Endothelial cell of umbilical vein (primary cell): ENCODE data around the gene HOXA1. TPM values are rescaled to one million over a fixed set of nuclear protein-coding genes. Genes with fewer than 3 reads are reported as not detected.

Experiments used
- BruUV-seq: library from RNA; stranded (reverse); fragments of 400-500 nt; replicated peaks from 2 replicates; lab custom pipeline; 2021; lab: Mats Ljungman, UMichigan
- CTCF ChIA-PET: fragments of 300-600, 350-600 bp; sonication (Branson Sonifier 250); formaldehyde crosslinking; loops from one replicate; lab custom pipeline; 2021; ENCODE audit warnings: antibody characterized with exemption, inconsistent platforms; lab: Charles Lee
- POLR2A ChIA-PET: fragments of 300-600, 350-600 bp; sonication (Branson Sonifier 250); formaldehyde crosslinking; loops from one replicate; lab custom pipeline; 2021; ENCODE audit warnings: antibody characterized with exemption, inconsistent platforms; lab: Charles Lee
- DNase-seq: peaks from one replicate; pipeline ENCODE4 v3.0.0-alpha.2; 2011; ENCODE audit warnings: low read depth, low spot score
- FAIRE-seq: peaks from 2 replicates; lab custom pipeline; 2011; peaks lifted over from hg19 to GRCh38; lab: Jason Lieb, UNC
- H2AFZ ChIP-seq: 2 replicates; pipeline ENCODE4 v1.6.0; 2012; ENCODE audit warnings: low read depth, low read length, control low read depth, inconsistent platforms
- H3K27ac ChIP-seq: 2 replicates; pipeline ENCODE4 v1.5.1; 2011; ENCODE audit warnings: low read depth, mild to moderate bottlenecking, control low read depth, low read length, moderate library complexity; ENCODE audit not compliant: insufficient read depth
- H3K27me3 ChIP-seq, 2 experiments: 2 replicates each; pipeline versions ENCODE4 v1.6.0 to v1.6.1; 2011; ENCODE audit warnings: low read length in 2 of 2, mixed read lengths in 1 of 2; ENCODE audit not compliant: control insufficient read depth in 2 of 2, insufficient read depth in 2 of 2
- H3K36me3 ChIP-seq, 2 experiments: 2 replicates in 1 of 2; 3 replicates in 1 of 2; pipeline ENCODE4 v1.5.1; 2011; ENCODE audit warnings: low read length in 2 of 2, mild to moderate bottlenecking in 1 of 2, moderate library complexity in 1 of 2; ENCODE audit not compliant: control insufficient read depth in 2 of 2, insufficient read depth in 2 of 2; ENCODE audit errors: extremely low read depth in 1 of 2
- H3K4me1 ChIP-seq: 3 replicates; pipeline ENCODE4 v1.5.1; 2011; ENCODE audit warnings: mild to moderate bottlenecking, low read length; ENCODE audit not compliant: control insufficient read depth, insufficient read depth; ENCODE audit errors: extremely low read depth
- H3K4me2 ChIP-seq: 2 replicates; pipeline ENCODE4 v1.6.1; 2011; ENCODE audit warnings: low read length, control low read depth, mixed read lengths; ENCODE audit not compliant: insufficient read depth
- H3K4me3 ChIP-seq, 3 experiments: fragments of 200-600 bp in 1 of 3; sonication (generic), shearing (Covaris generic) in 1 of 3; replicated peaks in 1 of 3; 2 replicates each; pipeline ENCODE4 v1.5.1; 2011 to 2016; ENCODE audit warnings: control low read depth in 3 of 3, low read length in 3 of 3, mild to moderate bottlenecking in 2 of 3, inconsistent platforms in 1 of 3, low read depth in 1 of 3, moderate library complexity in 1 of 3; ENCODE audit not compliant: insufficient read depth in 1 of 3
- H3K79me2 ChIP-seq: 2 replicates; pipeline ENCODE4 v1.6.0; 2012; ENCODE audit warnings: low read length, inconsistent platforms; ENCODE audit not compliant: control insufficient read depth, insufficient read depth
- H3K9ac ChIP-seq: replicated peaks from 2 replicates; pipeline ENCODE3; 2011; ENCODE audit warnings: low read length, control low read depth; ENCODE audit not compliant: insufficient read depth; ENCODE audit errors: extremely low read depth
- H3K9me1 ChIP-seq: replicated peaks from 3 replicates; pipeline ENCODE4 v1.6.0; 2011; ENCODE audit warnings: mild to moderate bottlenecking, low read length; ENCODE audit not compliant: control insufficient read depth, insufficient read depth; ENCODE audit errors: extremely low read depth
- H3K9me3 ChIP-seq: replicated peaks from 2 replicates; pipeline ENCODE4 v1.5.1; 2012; ENCODE audit warnings: low read length, inconsistent platforms; ENCODE audit not compliant: control insufficient read depth, insufficient read depth
- H4K20me1 ChIP-seq: replicated peaks from 2 replicates; pipeline ENCODE3; 2011; ENCODE audit warnings: mild to moderate bottlenecking, low read length; ENCODE audit not compliant: control insufficient read depth, insufficient read depth; ENCODE audit errors: extremely low read depth
- GATA2 ChIP-seq: IDR thresholded peaks from 2 replicates; pipeline ENCODE4 v1.7.0; 2011; ENCODE audit warnings: low read depth, mild to moderate bottlenecking, moderate library complexity, mixed read lengths, low read length; ENCODE audit not compliant: insufficient read length, insufficient read depth
- JUN ChIP-seq: IDR thresholded peaks from 2 replicates; pipeline ENCODE4 v1.6.1; 2011; ENCODE audit warnings: borderline replicate concordance, low read depth; ENCODE audit not compliant: insufficient read length, insufficient read depth
- POLR2A ChIP-seq: IDR thresholded peaks from 2 replicates; pipeline ENCODE4 v1.6.1; 2012; ENCODE audit warnings: low read depth, mild to moderate bottlenecking, control low read depth, low read length
- POLR2AphosphoS5 ChIP-seq: IDR thresholded peaks from 2 replicates; pipeline ENCODE4 v1.6.1; 2012; ENCODE audit warnings: low read depth, mild to moderate bottlenecking, control low read depth, low read length, moderate library complexity; ENCODE audit not compliant: insufficient read depth
- dilution Hi-C: fragments of 300-500 bp; cut with MboI; formaldehyde crosslinking; loops from one replicate; pipeline ENCODE4 v1.15.0; 2019; ENCODE audit warnings: low sequenced_read_pairs; ENCODE audit not compliant: extremely low pct_ligation_motif_present
- intact Hi-C: fragments of 100-400 bp; cut with micrococcal nuclease; formaldehyde crosslinking; loops from one replicate; pipeline ENCODE4 v1.10.0; 2022
- polyA plus RNA-seq, 4 experiments: library from polyadenylated mRNA; depleted of rRNA in 3 of 4; stranded (reverse) in 3 of 4; unstranded in 1 of 4; fragments of >200 nt; gene quantifications; 2 replicates each; pipeline versions ENCODE4 v1.2.1 to v1.2.3, GENCODE V29; 2011 to 2012; ENCODE audit warnings: missing spikeins in 1 of 4
- total RNA-seq: library from RNA; stranded (reverse); gene quantifications from 2 replicates; pipeline ENCODE4 v1.2.3, GENCODE V29; 2021
- TF ChIP-seq, protein P1 (sequence below), 2 donors: IDR thresholded peaks; 1 replicate in 1 of 2; 2 replicates in 1 of 2; pipeline ENCODE4 v1.5.1; 2011; ENCODE audit warnings: low read length in 2 of 2, mild to moderate bottlenecking in 2 of 2, moderate library complexity in 2 of 2, control low read depth in 1 of 2, inconsistent platforms in 1 of 2, low read depth in 1 of 2; ENCODE audit not compliant: insufficient read depth in 1 of 2; ENCODE audit errors: extremely low read depth in 1 of 2

Gene HOXA1
- total and polyA plus RNA-seq, 2 donors (not counting 3 experiments of a cell fraction or from before 2014, with no cell fraction given), result 1.2 to 2.4 TPM

DNA sequence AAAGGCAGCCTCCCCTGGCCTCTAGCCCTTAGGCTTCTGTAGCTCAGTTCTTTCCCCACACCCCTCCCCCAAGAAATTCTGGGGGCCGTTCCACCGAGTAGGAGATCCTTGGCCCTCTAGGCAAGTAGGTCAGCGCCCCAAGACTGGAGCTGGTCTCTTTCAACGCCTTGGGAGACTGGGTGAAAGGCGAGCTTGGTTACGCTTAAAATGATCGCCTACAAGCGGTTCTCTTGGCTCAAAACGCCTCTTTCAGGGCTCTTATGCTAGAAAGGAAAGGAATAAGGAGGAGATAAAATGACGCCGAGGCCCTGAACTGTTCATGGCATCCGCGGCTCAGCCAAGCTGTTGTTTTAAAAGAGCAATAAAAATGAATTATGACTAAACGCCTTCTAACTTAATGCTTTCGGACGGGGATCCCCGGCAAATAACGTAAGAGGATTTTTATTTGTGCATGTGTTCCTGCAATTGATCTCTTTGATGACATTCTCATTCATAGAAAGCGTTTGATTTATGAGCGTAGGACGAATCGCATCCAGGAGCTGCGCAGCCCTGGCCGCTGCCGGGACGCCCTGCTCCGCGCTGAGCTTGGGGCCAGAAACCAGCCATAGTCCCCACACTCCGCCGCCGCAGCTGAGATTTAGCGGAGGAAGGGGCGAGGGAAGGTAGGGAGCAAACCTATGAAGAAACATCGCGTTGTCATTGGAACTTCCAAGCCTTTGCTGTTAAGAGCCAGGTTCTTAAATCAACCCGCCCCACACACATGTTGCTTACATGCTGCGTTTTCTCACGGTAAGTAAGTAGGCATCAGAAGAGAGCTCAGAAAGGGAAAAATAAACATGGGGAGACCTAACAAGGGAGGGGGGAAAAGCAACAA is 3.0 kb upstream of the HOXA1 start:
- DNase-seq (peak; percentile 90), FAIRE-seq (peak; percentile 59)
- intact Hi-C loops (no loop called here), dilution Hi-C loops (no loop called here)
- CTCF ChIA-PET, result interaction anchor here (0.5 to 9.6 kb wide), 18 partner anchors 8 to 1206 kb away, joined by 3 to 124 read pairs (median 4); partner anchors contain the start of genes HOXA5 and HOXA9
- peak overlapping the region; percentile 74 for H3K4me2 ChIP-seq
- peaks cover 0 to 3% of the 10 kb centered on the region in 2 experiments for H3K36me3 ChIP-seq
- no peaks in the 10 kb centered on the region for H4K20me1 ChIP-seq
- BruUV-seq, result no TSS peak
- H3K4me3 ChIP-seq, result peak overlapping the region; percentile 80 to 92 (median 86)
- peaks cover 84% of the 10 kb centered on the region for H3K79me2 ChIP-seq
- H3K27me3 ChIP-seq, result no peaks in the 10 kb centered on the region
- TF ChIP-seq JUN (no peak), POLR2A (peak; percentile 12)
- H3K9me1 ChIP-seq, result no peaks in the 10 kb centered on the region
- H3K4me1 ChIP-seq, result peaks cover 60% of the 10 kb centered on the region
- no peak overlapping the region for H2AFZ ChIP-seq
- peak overlapping the region; percentile 93 for H3K27ac ChIP-seq
- peak overlapping the region; percentile 90 for H3K9ac ChIP-seq
- no peaks in the 10 kb centered on the region for H3K9me3 ChIP-seq
- POLR2A ChIA-PET, result interaction anchor here (0.9 to 1.9 kb wide), 7 partner anchors 18 to 245 kb away, joined by 3 to 4 read pairs (median 3); partner anchors contain the start of genes HOXA5 and SKAP2

DNA sequence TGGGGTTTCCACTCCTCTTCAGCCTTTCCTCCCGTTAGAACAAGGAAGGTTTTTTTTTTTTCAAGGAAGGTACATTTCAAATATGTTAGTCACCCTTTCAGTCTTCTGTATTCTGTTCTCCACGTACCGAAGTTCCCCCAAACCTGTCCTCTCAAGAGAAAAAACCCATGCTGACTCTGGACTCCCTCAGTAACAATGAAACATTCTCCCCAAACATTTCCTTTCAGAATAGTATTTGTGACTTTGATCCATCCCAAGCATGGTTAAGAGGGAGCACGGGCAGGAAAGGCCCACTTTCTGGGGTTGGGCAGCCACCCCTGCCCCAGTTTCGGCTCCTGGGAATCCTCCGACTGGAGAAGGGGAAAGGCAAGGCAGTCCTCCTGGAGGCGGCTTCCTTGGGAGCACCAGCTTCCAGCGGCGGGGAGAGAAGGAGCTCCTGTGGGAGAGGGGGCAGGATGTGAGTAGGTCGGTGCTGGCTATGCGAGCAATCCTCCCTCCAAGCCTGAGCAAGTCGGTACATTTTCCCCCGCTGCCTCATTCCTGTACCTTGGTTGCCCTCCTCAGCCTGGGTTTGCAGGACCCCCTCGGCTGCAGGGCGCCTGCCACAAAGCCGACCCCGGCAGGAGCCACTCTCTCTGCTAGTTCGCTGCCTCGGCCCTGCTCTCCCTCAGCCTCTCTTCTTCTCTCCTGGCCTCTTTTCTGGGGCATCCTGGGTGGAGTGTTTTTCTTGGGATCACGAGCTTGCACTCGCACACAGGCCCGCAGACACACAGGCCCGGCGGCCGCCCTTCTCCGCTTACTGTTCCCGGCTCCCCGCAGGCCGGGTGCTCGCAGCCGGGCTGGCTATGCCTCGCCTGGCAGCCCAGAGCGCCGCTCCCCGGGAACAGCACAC is 2.1 kb upstream of the HOXA1 start:
- no peaks in the 10 kb centered on the region for H3K9me3 ChIP-seq
- FAIRE-seq, result peak; percentile 58
- no TSS peak for BruUV-seq
- intact Hi-C loops, result loop anchor here (2.0 kb wide), 1 partner anchor 51 kb away; no protein-coding TSS in a partner anchor
- peak overlapping the region; percentile 80 to 92 (median 86) for H3K4me3 ChIP-seq
- H3K79me2 ChIP-seq, result peaks cover 77% of the 10 kb centered on the region
- peak overlapping the region; percentile 74 for H3K4me2 ChIP-seq
- H3K9me1 ChIP-seq, result no peaks in the 10 kb centered on the region
- POLR2A ChIA-PET, result interaction anchor here (1.1 to 1.9 kb wide), 5 partner anchors 18 to 244 kb away, joined by 3 to 4 read pairs (median 3); partner anchors contain the start of gene HOXA5
- dilution Hi-C loops, result no loop called here
- CTCF ChIA-PET, result interaction anchor here (0.7 to 9.6 kb wide), 15 partner anchors 9 to 1205 kb away, joined by 3 to 124 read pairs (median 4); partner anchors contain the start of gene HOXA5
- H3K4me1 ChIP-seq, result peaks cover 52% of the 10 kb centered on the region
- H3K9ac ChIP-seq, result peak overlapping the region; percentile 90
- TF ChIP-seq POLR2AphosphoS5 (no peak), GATA2 (no peak), JUN (no peak)
- TF ChIP-seq, protein P1, sequence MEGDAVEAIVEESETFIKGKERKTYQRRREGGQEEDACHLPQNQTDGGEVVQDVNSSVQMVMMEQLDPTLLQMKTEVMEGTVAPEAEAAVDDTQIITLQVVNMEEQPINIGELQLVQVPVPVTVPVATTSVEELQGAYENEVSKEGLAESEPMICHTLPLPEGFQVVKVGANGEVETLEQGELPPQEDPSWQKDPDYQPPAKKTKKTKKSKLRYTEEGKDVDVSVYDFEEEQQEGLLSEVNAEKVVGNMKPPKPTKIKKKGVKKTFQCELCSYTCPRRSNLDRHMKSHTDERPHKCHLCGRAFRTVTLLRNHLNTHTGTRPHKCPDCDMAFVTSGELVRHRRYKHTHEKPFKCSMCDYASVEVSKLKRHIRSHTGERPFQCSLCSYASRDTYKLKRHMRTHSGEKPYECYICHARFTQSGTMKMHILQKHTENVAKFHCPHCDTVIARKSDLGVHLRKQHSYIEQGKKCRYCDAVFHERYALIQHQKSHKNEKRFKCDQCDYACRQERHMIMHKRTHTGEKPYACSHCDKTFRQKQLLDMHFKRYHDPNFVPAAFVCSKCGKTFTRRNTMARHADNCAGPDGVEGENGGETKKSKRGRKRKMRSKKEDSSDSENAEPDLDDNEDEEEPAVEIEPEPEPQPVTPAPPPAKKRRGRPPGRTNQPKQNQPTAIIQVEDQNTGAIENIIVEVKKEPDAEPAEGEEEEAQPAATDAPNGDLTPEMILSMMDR (IDR thresholded peaks at IDR 0.05; ENCODE audit: extremely low read depth in 1 of 2, insufficient read depth in 1 of 2, low read depth in 1 of 2, low read length in 2 of 2), result peak in 1 of 2 donors; percentile 5
- peaks cover 0 to 3% of the 10 kb centered on the region in 2 experiments for H3K36me3 ChIP-seq
- peak; percentile 58 for DNase-seq
- no peaks in the 10 kb centered on the region for H4K20me1 ChIP-seq
- H3K27me3 ChIP-seq, result no peaks in the 10 kb centered on the region
- peak overlapping the region; percentile 93 for H3K27ac ChIP-seq
- no peak overlapping the region for H2AFZ ChIP-seq
